NCI-H1436 treated with DMSO at 0.1 percent for 48 hours (cell line): ENCODE measurements around the gene NPY.
"Not testable (repeated sequence)": the region's sequence is repeated elsewhere in the genome, so short reads cannot be mapped to it uniquely, and the experiment has no call there.

ENCODE experiments used
- DNase-seq: peaks from one replicate; lab custom pipeline; 2025; lab: John Stamatoyannopoulos, UW

NPY gene

GRCh38 chr7:24283897-24284698, at the start of gene NPY:
Gene NPY, plus strand, starts transcription at chr7:24284190. Its CDS starts 1,051 bp downstream, at chr7:24285241.
- DNase-seq = no peak

DNA sequence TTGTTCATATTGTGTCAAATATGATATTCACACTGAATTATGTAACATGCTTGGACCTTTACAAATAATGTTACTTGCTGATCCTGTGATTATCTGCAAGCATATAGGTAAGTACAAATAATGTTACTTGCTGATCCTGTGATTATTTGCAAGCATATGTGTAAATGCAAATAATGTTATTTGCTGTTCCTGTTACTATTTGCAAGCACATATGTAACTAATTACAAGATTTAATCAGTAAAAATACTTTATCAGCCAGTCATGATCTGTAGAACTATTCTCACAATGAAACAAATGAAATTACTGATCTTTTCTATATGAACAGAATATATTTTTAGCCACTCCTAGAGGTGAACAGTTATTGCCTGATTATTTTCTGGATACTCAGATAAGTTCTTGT, 44.7 kb upstream of the NPY start:
- no peak for DNase-seq

- peak; percentile 65 for DNase-seq
These were observed 42.8 kb upstream of the NPY start for GRCh38 chr7:24241206-24241605.

GRCh38 chr7:24244554-24244953, 39.4 kb upstream of the NPY start:
- DNase-seq = no peak

GRCh38 chr7:24245362-24245761, 38.6 kb upstream of the NPY start:
- no peak for DNase-seq

- DNase-seq = no peak
These were observed 34.7 kb upstream of the NPY start for GRCh38 chr7:24249266-24249665.

DNA sequence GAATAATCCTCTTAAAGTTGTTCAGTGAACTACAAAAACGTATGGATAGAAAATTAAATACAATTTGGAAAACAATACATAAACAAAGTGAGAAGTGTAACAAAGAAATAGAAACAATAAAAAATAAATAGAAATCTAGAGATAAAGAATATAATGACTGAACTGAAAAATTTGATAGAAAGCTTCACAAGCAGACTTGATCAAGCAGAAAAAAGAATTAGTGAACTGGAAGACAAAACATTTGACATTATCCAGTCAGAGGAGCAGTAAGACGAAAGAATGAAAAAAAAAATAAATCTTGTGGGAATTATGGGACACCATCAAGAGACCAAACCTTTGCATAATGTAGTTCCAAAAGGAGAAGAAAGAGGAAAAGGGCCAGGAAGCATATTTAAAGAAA, 32.4 kb upstream of the NPY start:
- DNase-seq = no peak

- no peak for DNase-seq
These were observed 28.9 kb upstream of the NPY start for GRCh38 chr7:24255139-24255538.

DNA sequence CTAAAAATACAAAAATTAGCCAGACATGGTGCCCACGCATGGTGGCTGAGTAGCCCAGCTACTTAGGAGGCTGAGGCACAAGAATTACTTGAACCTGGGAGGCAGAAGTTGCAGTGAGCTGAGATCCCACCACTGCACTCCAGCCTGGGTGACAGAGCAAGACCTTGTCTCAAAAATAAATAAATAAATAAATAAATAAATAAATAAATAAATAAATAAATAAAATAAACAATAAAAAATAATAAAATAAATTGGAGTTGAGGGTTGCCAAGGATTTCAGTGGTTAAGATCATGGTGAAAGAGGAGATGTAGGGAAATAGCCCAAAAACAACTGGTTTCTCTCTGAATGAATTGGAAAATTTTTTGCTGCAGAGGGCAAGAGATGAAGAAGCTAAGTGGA, 25.7 kb upstream of the NPY start:
- DNase-seq = not testable (repeated sequence)

- no peak for DNase-seq
These were observed 12.1 kb upstream of the NPY start for GRCh38 chr7:24271938-24272337.

- no peak for DNase-seq
These were observed 4.5 kb upstream of the NPY start for GRCh38 chr7:24279512-24279911.

GRCh38 chr7:24283554-24283896, 465 bp upstream of the NPY start:
- no peak for DNase-seq

DNA sequence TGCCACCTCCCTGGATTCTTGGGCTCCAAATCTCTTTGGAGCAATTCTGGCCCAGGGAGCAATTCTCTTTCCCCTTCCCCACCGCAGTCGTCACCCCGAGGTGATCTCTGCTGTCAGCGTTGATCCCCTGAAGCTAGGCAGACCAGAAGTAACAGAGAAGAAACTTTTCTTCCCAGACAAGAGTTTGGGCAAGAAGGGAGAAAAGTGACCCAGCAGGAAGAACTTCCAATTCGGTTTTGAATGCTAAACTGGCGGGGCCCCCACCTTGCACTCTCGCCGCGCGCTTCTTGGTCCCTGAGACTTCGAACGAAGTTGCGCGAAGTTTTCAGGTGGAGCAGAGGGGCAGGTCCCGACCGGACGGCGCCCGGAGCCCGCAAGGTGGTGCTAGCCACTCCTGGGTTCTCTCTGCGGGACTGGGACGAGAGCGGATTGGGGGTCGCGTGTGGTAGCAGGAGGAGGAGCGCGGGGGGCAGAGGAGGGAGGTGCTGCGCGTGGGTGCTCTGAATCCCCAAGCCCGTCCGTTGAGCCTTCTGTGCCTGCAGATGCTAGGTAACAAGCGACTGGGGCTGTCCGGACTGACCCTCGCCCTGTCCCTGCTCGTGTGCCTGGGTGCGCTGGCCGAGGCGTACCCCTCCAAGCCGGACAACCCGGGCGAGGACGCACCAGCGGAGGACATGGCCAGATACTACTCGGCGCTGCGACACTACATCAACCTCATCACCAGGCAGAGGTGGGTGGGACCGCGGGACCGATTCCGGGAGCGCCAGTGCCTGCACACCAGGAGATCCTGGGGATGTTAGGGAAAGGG, 913 bp downstream of the NPY start:
- no peak for DNase-seq

GRCh38 chr7:24290004-24290641, 6.1 kb downstream of the NPY start:
- DNase-seq = peak; percentile 56

GRCh38 chr7:24291271-24291670, 7.3 kb downstream of the NPY start:
- no peak for DNase-seq

GRCh38 chr7:24297362-24297761, 13.4 kb downstream of the NPY start:
- peak; percentile 56 for DNase-seq

GRCh38 chr7:24298696-24299095, 14.7 kb downstream of the NPY start:
- DNase-seq = no peak

- no peak for DNase-seq
These were observed 15.2 kb downstream of the NPY start for GRCh38 chr7:24299192-24299591.

- DNase-seq = no peak
These were observed 17.7 kb downstream of the NPY start for GRCh38 chr7:24301703-24302102.

DNA sequence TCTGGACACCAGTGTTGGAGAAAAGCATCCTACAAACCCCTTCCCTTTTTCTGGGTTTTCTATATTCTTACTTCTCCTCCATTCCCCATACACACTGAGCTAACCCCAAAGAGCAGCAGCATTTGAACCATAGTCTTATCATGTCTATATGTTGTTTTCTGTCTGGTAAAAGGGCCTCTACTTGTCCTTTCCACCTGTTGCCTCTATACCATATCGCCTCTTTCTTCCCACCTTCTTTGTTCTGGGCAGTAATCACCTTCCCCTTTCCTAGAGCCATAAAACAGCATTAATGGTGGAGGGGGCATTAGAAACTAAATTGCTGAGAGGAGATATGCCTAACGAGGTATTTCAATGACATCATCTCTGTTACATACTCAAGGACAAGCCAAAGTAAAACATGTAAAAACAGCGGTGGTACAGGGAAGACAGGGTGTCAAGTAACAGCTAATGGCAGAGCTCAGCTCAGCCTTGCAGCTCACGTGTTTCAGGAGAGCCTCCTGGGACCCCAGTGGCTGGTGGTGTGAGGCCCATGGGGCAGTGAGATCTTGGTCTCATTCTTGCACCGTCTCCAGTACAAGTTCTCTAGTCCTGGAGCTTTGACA, 20.6 kb downstream of the NPY start:
- DNase-seq = peak; percentile 89

GRCh38 chr7:24307326-24307725, 23.3 kb downstream of the NPY start:
- no peak for DNase-seq

GRCh38 chr7:24312588-24312987, 28.6 kb downstream of the NPY start:
- no peak for DNase-seq

GRCh38 chr7:24313777-24314176, 29.8 kb downstream of the NPY start:
- DNase-seq = no peak
